Endothelial cell of umbilical vein (primary cell): Measurements from ENCODE around the gene CSMD2. TPM values are rescaled to one million over a fixed set of nuclear protein-coding genes. Genes with fewer than 3 reads are reported as not detected.

Experiments
- BruUV-seq: library from RNA; stranded (reverse); fragments of 400-500 nt; replicated peaks from 2 replicates; lab custom pipeline; 2021; lab: Mats Ljungman, UMichigan
- CTCF ChIA-PET: fragments of 300-600, 350-600 bp; sonication (Branson Sonifier 250); formaldehyde crosslinking; loops from one replicate; lab custom pipeline; 2021; ENCODE audit warnings: antibody characterized with exemption, inconsistent platforms; lab: Charles Lee
- POLR2A ChIA-PET: fragments of 300-600, 350-600 bp; sonication (Branson Sonifier 250); formaldehyde crosslinking; loops from one replicate; lab custom pipeline; 2021; ENCODE audit warnings: antibody characterized with exemption, inconsistent platforms; lab: Charles Lee
- DNase-seq: peaks from one replicate; pipeline ENCODE4 v3.0.0-alpha.2; 2011; ENCODE audit warnings: low read depth, low spot score
- FAIRE-seq: peaks from 2 replicates; lab custom pipeline; 2011; peaks lifted over from hg19 to GRCh38; lab: Jason Lieb, UNC
- H2AFZ ChIP-seq: 2 replicates; pipeline ENCODE4 v1.6.0; 2012; ENCODE audit warnings: low read depth, low read length, control low read depth, inconsistent platforms
- H3K27ac ChIP-seq: 2 replicates; pipeline ENCODE4 v1.5.1; 2011; ENCODE audit warnings: low read depth, mild to moderate bottlenecking, control low read depth, low read length, moderate library complexity; ENCODE audit not compliant: insufficient read depth
- H3K27me3 ChIP-seq, 2 experiments: 2 replicates each; pipeline versions ENCODE4 v1.6.0 to v1.6.1; 2011; ENCODE audit warnings: low read length in 2 of 2, mixed read lengths in 1 of 2; ENCODE audit not compliant: control insufficient read depth in 2 of 2, insufficient read depth in 2 of 2
- H3K36me3 ChIP-seq, 2 experiments: 2 replicates in 1 of 2; 3 replicates in 1 of 2; pipeline ENCODE4 v1.5.1; 2011; ENCODE audit warnings: low read length in 2 of 2, mild to moderate bottlenecking in 1 of 2, moderate library complexity in 1 of 2; ENCODE audit not compliant: control insufficient read depth in 2 of 2, insufficient read depth in 2 of 2; ENCODE audit errors: extremely low read depth in 1 of 2
- H3K4me1 ChIP-seq: 3 replicates; pipeline ENCODE4 v1.5.1; 2011; ENCODE audit warnings: mild to moderate bottlenecking, low read length; ENCODE audit not compliant: control insufficient read depth, insufficient read depth; ENCODE audit errors: extremely low read depth
- H3K4me2 ChIP-seq: 2 replicates; pipeline ENCODE4 v1.6.1; 2011; ENCODE audit warnings: low read length, control low read depth, mixed read lengths; ENCODE audit not compliant: insufficient read depth
- H3K4me3 ChIP-seq, 3 experiments: fragments of 200-600 bp in 1 of 3; sonication (generic), shearing (Covaris generic) in 1 of 3; replicated peaks in 1 of 3; 2 replicates each; pipeline ENCODE4 v1.5.1; 2011 to 2016; ENCODE audit warnings: control low read depth in 3 of 3, low read length in 3 of 3, mild to moderate bottlenecking in 2 of 3, inconsistent platforms in 1 of 3, low read depth in 1 of 3, moderate library complexity in 1 of 3; ENCODE audit not compliant: insufficient read depth in 1 of 3
- H3K79me2 ChIP-seq: 2 replicates; pipeline ENCODE4 v1.6.0; 2012; ENCODE audit warnings: low read length, inconsistent platforms; ENCODE audit not compliant: control insufficient read depth, insufficient read depth
- H3K9ac ChIP-seq: replicated peaks from 2 replicates; pipeline ENCODE3; 2011; ENCODE audit warnings: low read length, control low read depth; ENCODE audit not compliant: insufficient read depth; ENCODE audit errors: extremely low read depth
- H3K9me1 ChIP-seq: replicated peaks from 3 replicates; pipeline ENCODE4 v1.6.0; 2011; ENCODE audit warnings: mild to moderate bottlenecking, low read length; ENCODE audit not compliant: control insufficient read depth, insufficient read depth; ENCODE audit errors: extremely low read depth
- H3K9me3 ChIP-seq: replicated peaks from 2 replicates; pipeline ENCODE4 v1.5.1; 2012; ENCODE audit warnings: low read length, inconsistent platforms; ENCODE audit not compliant: control insufficient read depth, insufficient read depth
- H4K20me1 ChIP-seq: replicated peaks from 2 replicates; pipeline ENCODE3; 2011; ENCODE audit warnings: mild to moderate bottlenecking, low read length; ENCODE audit not compliant: control insufficient read depth, insufficient read depth; ENCODE audit errors: extremely low read depth
- EZH2 ChIP-seq: IDR thresholded peaks from 2 replicates; pipeline ENCODE4 v1.6.1; 2012; ENCODE audit warnings: borderline replicate concordance, low read depth, mild to moderate bottlenecking, moderate library complexity, low read length, inconsistent platforms; ENCODE audit not compliant: severe bottlenecking
- FOS ChIP-seq: IDR thresholded peaks from 2 replicates; pipeline ENCODE4 v1.6.1; 2011; ENCODE audit warnings: mild to moderate bottlenecking, low read length, moderate library complexity, borderline replicate concordance; ENCODE audit not compliant: insufficient read depth
- POLR2A ChIP-seq: IDR thresholded peaks from 2 replicates; pipeline ENCODE4 v1.6.1; 2012; ENCODE audit warnings: low read depth, mild to moderate bottlenecking, control low read depth, low read length
- POLR2AphosphoS5 ChIP-seq: IDR thresholded peaks from 2 replicates; pipeline ENCODE4 v1.6.1; 2012; ENCODE audit warnings: low read depth, mild to moderate bottlenecking, control low read depth, low read length, moderate library complexity; ENCODE audit not compliant: insufficient read depth
- dilution Hi-C: fragments of 300-500 bp; cut with MboI; formaldehyde crosslinking; loops from one replicate; pipeline ENCODE4 v1.15.0; 2019; ENCODE audit warnings: low sequenced_read_pairs; ENCODE audit not compliant: extremely low pct_ligation_motif_present
- intact Hi-C: fragments of 100-400 bp; cut with micrococcal nuclease; formaldehyde crosslinking; loops from one replicate; pipeline ENCODE4 v1.10.0; 2022
- polyA plus RNA-seq, 4 experiments: library from polyadenylated mRNA; depleted of rRNA in 3 of 4; stranded (reverse) in 3 of 4; unstranded in 1 of 4; fragments of >200 nt; gene quantifications; 2 replicates each; pipeline versions ENCODE4 v1.2.1 to v1.2.3, GENCODE V29; 2011 to 2012; ENCODE audit warnings: missing spikeins in 1 of 4
- total RNA-seq: library from RNA; stranded (reverse); gene quantifications from 2 replicates; pipeline ENCODE4 v1.2.3, GENCODE V29; 2021
- TF ChIP-seq, protein P1 (sequence below), 2 donors: IDR thresholded peaks; 1 replicate in 1 of 2; 2 replicates in 1 of 2; pipeline ENCODE4 v1.5.1; 2011; ENCODE audit warnings: low read length in 2 of 2, mild to moderate bottlenecking in 2 of 2, moderate library complexity in 2 of 2, control low read depth in 1 of 2, inconsistent platforms in 1 of 2, low read depth in 1 of 2; ENCODE audit not compliant: insufficient read depth in 1 of 2; ENCODE audit errors: extremely low read depth in 1 of 2

The CSMD2 gene
- total and polyA plus RNA-seq, 2 donors (not counting 3 experiments of a cell fraction or from before 2014, with no cell fraction given) = under 0.01 TPM; not detected in 1

DNA sequence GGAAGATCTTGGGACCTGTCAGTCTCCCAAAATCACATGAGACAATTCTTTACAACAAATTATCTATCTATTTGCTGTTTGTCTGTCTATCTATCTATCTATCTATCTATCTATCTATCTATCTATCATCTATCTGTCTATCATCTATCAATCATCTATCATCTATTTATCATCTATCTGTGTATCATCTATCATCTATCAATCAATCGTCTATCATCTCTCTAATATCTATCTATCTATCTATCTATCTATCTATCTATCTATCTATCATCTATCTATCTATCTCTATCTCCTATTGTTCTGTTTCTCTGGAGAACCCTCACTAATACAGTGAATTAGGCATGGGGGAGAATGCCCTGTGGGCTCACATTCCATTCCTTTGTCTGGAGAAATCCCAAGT lies 374.5 kb downstream of the CSMD2 start:
- no TSS peak for BruUV-seq
- CTCF ChIA-PET = no interaction called here
- H3K9ac ChIP-seq = no peak overlapping the region
- dilution Hi-C loops = no loop called here
- no peak overlapping the region for H2AFZ ChIP-seq
- intact Hi-C loops = no loop called here
- H3K4me1 ChIP-seq = no peaks in the 10 kb centered on the region
- FAIRE-seq = no peak
- H3K27me3 ChIP-seq = no peaks in the 10 kb centered on the region
- no peaks in the 10 kb centered on the region for H3K36me3 ChIP-seq
- no peaks in the 10 kb centered on the region for H3K79me2 ChIP-seq
- H3K9me1 ChIP-seq = no peaks in the 10 kb centered on the region
- POLR2A ChIA-PET = no interaction called here
- H3K4me3 ChIP-seq = no peak overlapping the region
- no peak overlapping the region for H3K27ac ChIP-seq
- H4K20me1 ChIP-seq = no peaks in the 10 kb centered on the region
- H3K9me3 ChIP-seq = peaks cover 2% of the 10 kb centered on the region
- TF ChIP-seq, protein P1, sequence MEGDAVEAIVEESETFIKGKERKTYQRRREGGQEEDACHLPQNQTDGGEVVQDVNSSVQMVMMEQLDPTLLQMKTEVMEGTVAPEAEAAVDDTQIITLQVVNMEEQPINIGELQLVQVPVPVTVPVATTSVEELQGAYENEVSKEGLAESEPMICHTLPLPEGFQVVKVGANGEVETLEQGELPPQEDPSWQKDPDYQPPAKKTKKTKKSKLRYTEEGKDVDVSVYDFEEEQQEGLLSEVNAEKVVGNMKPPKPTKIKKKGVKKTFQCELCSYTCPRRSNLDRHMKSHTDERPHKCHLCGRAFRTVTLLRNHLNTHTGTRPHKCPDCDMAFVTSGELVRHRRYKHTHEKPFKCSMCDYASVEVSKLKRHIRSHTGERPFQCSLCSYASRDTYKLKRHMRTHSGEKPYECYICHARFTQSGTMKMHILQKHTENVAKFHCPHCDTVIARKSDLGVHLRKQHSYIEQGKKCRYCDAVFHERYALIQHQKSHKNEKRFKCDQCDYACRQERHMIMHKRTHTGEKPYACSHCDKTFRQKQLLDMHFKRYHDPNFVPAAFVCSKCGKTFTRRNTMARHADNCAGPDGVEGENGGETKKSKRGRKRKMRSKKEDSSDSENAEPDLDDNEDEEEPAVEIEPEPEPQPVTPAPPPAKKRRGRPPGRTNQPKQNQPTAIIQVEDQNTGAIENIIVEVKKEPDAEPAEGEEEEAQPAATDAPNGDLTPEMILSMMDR (IDR thresholded peaks at IDR 0.05; ENCODE audit: extremely low read depth in 1 of 2, insufficient read depth in 1 of 2, low read depth in 1 of 2, low read length in 2 of 2) = no peak
- no peak for TF ChIP-seq POLR2A
- no peak overlapping the region for H3K4me2 ChIP-seq
- DNase-seq = no peak

- dilution Hi-C loops (no loop called here), intact Hi-C loops (no loop called here)
- BruUV-seq = no TSS peak
- no peak for TF ChIP-seq POLR2A
- TF ChIP-seq FOS = no peak
- no peak for TF ChIP-seq EZH2
- no peak for TF ChIP-seq POLR2AphosphoS5
- H3K36me3 ChIP-seq = no peaks in the 10 kb centered on the region
- ChIA-PET POLR2A (no interaction called here), CTCF (no interaction called here)
- no peaks in the 10 kb centered on the region for H3K9me1 ChIP-seq
- H3K4me3 ChIP-seq = no peak overlapping the region
- no peak overlapping the region for H3K27ac ChIP-seq
- H2AFZ ChIP-seq = no peak overlapping the region
- peaks cover 2% of the 10 kb centered on the region for H3K9me3 ChIP-seq
- DNase-seq = no peak
- no peaks in the 10 kb centered on the region for H3K79me2 ChIP-seq
- no peak for FAIRE-seq
- no peaks in the 10 kb centered on the region for H4K20me1 ChIP-seq
- no peak overlapping the region for H3K4me2 ChIP-seq
- no peak overlapping the region for H3K9ac ChIP-seq
- no peaks in the 10 kb centered on the region for H3K27me3 ChIP-seq
- no peaks in the 10 kb centered on the region for H3K4me1 ChIP-seq
Measured at GRCh38 chr1:33784876-33785275, 380.2 kb downstream of the CSMD2 start.
